Measurements from ENCODE around the gene MOGAT1. TPM values are rescaled to one million over a fixed set of nuclear protein-coding genes. Genes with fewer than 3 reads are reported as not detected.

Gene MOGAT1
- total and polyA plus RNA-seq, 9 of the 15 experiments (the other 6 are each of a cell fraction or from before 2014, with no cell fraction given) = not detected

- no peak for FAIRE-seq
- 44% methylated on average over 3 of the region's 3 CpGs for WGBS (ENCODE audit: insufficient coverage, low coverage, missing lambda C conversion rate)
- Histone ChIP-seq H3K79me2 (ENCODE audit: control insufficient read depth, insufficient read depth, low read length) (peaks cover 51% of the 10 kb centered on the region), H3K4me1 (replicated peaks in 1 of 2; ENCODE audit: control insufficient read depth in 2 of 2, insufficient read depth in 2 of 2, low read length in 2 of 2) (no peaks in the 10 kb centered on the region; a peak in 2 of 5 replicates), H4K20me1 (replicated peaks; ENCODE audit: control insufficient read depth, insufficient read depth, low read length) (no peaks in the 10 kb centered on the region), H3K4me3 (no peak overlapping the region), H3K36me3 (ENCODE audit: control insufficient read depth, insufficient read depth, low read length) (peaks cover 87% of the 10 kb centered on the region), H3K4me2 (ENCODE audit: insufficient read depth, low read length) (no peak overlapping the region), H3K27me3 (ENCODE audit: control insufficient read depth in 2 of 2, insufficient read depth in 2 of 2, low read length in 2 of 2) (no peaks in the 10 kb centered on the region), H2AFZ (ENCODE audit: low read depth, low read length) (no peak overlapping the region), H3K9me3 (replicated peaks; ENCODE audit: control insufficient read depth, insufficient read depth, low read depth, low read length) (no peaks in the 10 kb centered on the region), H3K27ac (ENCODE audit: extremely low read depth, low read depth, low read length) (no peak overlapping the region), H3K9me1 (ENCODE audit: control insufficient read depth, insufficient read depth, low read length) (no peaks in the 10 kb centered on the region), H3K9ac (ENCODE audit: insufficient read depth in 1 of 2, low read depth in 2 of 2, low read length in 2 of 2) (no peak overlapping the region)
- in situ Hi-C loops (cut with MboI) (no loop called here), intact Hi-C loops (cut with micrococcal nuclease) (no loop called here)
- peak; percentile 42; the same call in 1 of the 3 replicates for ATAC-seq
- DNase-seq (ENCODE audit: extremely low read depth in 1 of 4, low spot score in 3 of 4) = no peak
- no peak for TF ChIP-seq CBX5 (IDR thresholded peaks at IDR 0.05; ENCODE audit: borderline replicate concordance, low read depth)
- no peak for TF ChIP-seq ARID1B (IDR thresholded peaks at IDR 0.05)
- no peak for TF ChIP-seq THRAP3 (IDR thresholded peaks at IDR 0.05; ENCODE audit: borderline replicate concordance)
- no peak for TF ChIP-seq YBX1 (IDR thresholded peaks at IDR 0.05)
- TF ChIP-seq STAT5A (IDR thresholded peaks at IDR 0.05; ENCODE audit: borderline replicate concordance, low read length) = no peak
- TF ChIP-seq COPS2 (conservative IDR thresholded peaks at IDR 0.05) = no peak
- no peak for TF ChIP-seq ZNF668 (CRISPR knock-in tag; IDR thresholded peaks at IDR 0.05)
- no peak for TF ChIP-seq NFRKB (IDR thresholded peaks at IDR 0.05; ENCODE audit: low read depth)
- no peak for TF ChIP-seq EP400 (IDR thresholded peaks at IDR 0.05)
- TF ChIP-seq, protein P1, sequence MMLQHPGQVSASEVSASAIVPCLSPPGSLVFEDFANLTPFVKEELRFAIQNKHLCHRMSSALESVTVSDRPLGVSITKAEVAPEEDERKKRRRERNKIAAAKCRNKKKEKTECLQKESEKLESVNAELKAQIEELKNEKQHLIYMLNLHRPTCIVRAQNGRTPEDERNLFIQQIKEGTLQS (IDR thresholded peaks at IDR 0.05) = no peak
- TF ChIP-seq, protein P1 (CRISPR knock-in tag; conservative IDR thresholded peaks at IDR 0.05) = no peak
- no peak for TF ChIP-seq ZNF217 (CRISPR knock-in tag; IDR thresholded peaks at IDR 0.05)
- TF ChIP-seq FOSL1 (tag; conservative IDR thresholded peaks at IDR 0.05) = no peak
- no peak for TF ChIP-seq KLF13 (tag; IDR thresholded peaks at IDR 0.05; ENCODE audit: borderline replicate concordance, low read depth)
- no peak for TF ChIP-seq POLR2B (IDR thresholded peaks at IDR 0.05; ENCODE audit: low read depth, partially characterized antibody)
- TF ChIP-seq PCBP2 (IDR thresholded peaks at IDR 0.05; ENCODE audit: low read depth, low read length, poor library complexity, severe bottlenecking) = no peak
- TF ChIP-seq, protein P2, sequence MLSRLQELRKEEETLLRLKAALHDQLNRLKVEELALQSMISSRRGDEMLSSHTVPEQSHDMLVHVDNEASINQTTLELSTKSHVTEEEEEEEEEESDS (CRISPR knock-in tag; IDR thresholded peaks at IDR 0.05) = no peak
- no peak for TF ChIP-seq FOXJ2 (tag; IDR thresholded peaks at IDR 0.05)
- no peak for TF ChIP-seq ILF3 (IDR thresholded peaks at IDR 0.05; ENCODE audit: borderline replicate concordance)
- TF ChIP-seq CBX1 (IDR thresholded peaks at IDR 0.05; ENCODE audit: low read depth) = no peak
- ChIA-PET POLR2A (no interaction called here), CTCF (ENCODE audit: low intra/inter-chr PET ratio) (no interaction called here)
- BruUV-seq (replicated peaks) = no TSS peak
These were observed 25.4 kb upstream of the MOGAT1 start for GRCh38 chr2:222646008-222646407.
